A673 (cell line): Measurements from ENCODE around the gene KIAA0753.

Experiments used
- EZH2 ChIP-seq: fragments of 200-600 bp; sonication (generic); IDR thresholded peaks from 2 replicates; pipeline ENCODE4 v1.6.1; 2017; ENCODE audit warnings: borderline replicate concordance, low read depth, mild to moderate bottlenecking, mixed read lengths, antibody characterized with exemption, low read length; ENCODE audit not compliant: poor library complexity, severe bottlenecking
- TF ChIP-seq, protein P1 (sequence below): fragments of 300-800, 200-600 bp; sonication (generic); conservative IDR thresholded peaks from 2 replicates; pipeline ENCODE4 v1.5.1; 2017; ENCODE audit warnings: low read depth, mild to moderate bottlenecking, antibody characterized with exemption, low read length, moderate library complexity, mixed read lengths

DNA sequence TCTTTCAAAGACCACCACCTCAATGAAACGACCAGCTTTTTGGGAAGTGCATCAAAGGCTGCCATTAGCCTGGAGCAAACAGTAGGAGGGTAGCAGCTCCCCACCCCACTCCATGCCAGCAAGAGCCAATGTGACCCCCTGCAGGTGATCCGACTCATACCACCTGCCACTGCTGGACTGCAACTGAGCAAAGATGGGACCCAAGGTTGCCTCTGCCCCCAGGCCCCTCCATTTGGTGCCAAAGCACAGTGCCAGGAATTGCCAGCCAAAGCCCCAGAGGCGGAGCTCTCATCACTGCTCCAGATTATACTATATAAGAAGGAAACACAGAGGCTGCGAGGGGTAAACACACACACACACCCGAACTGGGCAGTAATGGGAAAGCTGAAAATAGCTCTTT, 92.5 kb downstream of the KIAA0753 start:
- TF ChIP-seq, protein P1, sequence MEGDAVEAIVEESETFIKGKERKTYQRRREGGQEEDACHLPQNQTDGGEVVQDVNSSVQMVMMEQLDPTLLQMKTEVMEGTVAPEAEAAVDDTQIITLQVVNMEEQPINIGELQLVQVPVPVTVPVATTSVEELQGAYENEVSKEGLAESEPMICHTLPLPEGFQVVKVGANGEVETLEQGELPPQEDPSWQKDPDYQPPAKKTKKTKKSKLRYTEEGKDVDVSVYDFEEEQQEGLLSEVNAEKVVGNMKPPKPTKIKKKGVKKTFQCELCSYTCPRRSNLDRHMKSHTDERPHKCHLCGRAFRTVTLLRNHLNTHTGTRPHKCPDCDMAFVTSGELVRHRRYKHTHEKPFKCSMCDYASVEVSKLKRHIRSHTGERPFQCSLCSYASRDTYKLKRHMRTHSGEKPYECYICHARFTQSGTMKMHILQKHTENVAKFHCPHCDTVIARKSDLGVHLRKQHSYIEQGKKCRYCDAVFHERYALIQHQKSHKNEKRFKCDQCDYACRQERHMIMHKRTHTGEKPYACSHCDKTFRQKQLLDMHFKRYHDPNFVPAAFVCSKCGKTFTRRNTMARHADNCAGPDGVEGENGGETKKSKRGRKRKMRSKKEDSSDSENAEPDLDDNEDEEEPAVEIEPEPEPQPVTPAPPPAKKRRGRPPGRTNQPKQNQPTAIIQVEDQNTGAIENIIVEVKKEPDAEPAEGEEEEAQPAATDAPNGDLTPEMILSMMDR = no peak
- no peak for TF ChIP-seq EZH2
